NCI-H1105 treated with DMSO at 0.1 percent for 48 hours (cell line): ENCODE measurements around the gene CFAP47.
A peak's percentile ranks its signal among the peaks of the same experiment; 100 is the strongest.
"Not testable (repeated sequence)": the region's sequence is repeated elsewhere in the genome, so short reads cannot be mapped to it uniquely, and the experiment has no call there.

ENCODE experiments used
- DNase-seq: peaks from one replicate; lab custom pipeline; 2025; lab: John Stamatoyannopoulos, UW

Gene CFAP47

DNA sequence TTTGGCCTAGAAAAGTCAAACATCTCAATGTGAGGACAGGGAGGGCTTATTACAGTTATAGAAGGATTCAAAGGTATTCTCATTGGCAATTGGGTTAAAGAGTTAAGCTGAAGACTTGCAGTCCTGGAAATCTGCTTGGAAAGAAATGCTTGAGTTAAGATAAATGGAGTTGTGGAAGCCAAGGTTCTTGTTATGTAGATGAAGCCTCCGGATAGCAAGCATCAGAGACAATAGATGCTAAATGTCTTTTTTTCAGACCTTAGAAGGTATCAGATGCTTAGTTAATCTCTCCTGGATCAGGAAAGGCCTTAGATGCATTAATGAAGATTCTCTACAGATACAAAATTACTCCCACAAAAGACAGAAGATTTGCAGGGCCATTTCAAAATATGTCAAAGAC lies 299.3 kb downstream of the CFAP47 start:
- DNase-seq = no peak

DNA sequence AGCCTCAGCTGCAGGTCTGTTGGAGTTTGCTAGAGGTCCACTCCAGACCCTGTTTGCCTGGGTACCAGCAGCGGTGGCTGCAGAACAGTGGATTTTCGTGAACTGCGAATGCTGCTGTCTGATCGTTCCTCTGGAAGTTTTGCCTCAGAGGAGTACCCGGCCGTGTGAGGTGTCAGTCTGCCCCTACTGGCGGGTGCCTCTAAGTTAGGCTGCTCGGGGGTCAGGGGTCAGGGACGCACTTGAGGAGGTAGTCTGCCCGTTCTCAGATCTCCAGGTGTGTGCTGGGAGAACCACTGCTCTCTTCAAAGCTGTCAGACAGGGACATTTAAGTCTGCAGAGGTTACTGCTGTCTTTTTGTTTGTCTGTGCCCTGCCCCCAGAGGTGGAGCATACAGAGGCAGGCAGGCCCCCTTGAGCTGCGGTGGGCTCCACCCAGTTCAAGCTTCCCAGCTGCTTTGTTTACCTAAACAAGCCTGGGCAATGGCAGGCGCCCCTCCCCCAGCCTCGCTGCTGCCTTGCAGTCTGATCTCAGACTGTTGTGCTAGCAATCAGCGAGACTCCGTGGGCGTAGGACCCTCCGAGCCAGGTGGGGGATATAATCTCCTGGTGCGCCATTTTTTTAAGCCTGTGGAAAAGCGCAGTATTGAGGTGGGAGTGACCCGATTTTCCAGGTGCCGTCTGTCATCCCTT lies 315.4 kb downstream of the CFAP47 start:
- DNase-seq = not testable (repeated sequence)

DNA sequence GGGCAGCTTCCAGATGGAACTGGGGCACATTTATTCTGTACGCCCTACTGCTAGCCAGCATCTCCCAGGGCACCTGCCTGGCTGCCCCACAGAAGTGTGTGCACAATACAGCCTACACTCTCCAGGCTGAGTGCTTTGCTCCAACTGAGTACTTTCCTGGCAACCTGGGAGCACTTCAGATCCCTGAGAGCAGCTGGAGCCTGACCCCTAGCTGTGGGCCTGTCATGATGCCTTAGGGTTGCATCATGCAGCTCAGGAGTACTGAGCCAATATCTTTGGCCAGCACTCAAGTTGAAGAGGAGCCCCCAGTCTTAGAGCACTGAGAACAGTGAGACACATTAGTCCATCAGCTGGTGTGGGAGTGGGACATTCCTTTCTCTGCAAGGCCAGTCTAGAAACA lies 321.9 kb downstream of the CFAP47 start:
- no peak for DNase-seq

DNA sequence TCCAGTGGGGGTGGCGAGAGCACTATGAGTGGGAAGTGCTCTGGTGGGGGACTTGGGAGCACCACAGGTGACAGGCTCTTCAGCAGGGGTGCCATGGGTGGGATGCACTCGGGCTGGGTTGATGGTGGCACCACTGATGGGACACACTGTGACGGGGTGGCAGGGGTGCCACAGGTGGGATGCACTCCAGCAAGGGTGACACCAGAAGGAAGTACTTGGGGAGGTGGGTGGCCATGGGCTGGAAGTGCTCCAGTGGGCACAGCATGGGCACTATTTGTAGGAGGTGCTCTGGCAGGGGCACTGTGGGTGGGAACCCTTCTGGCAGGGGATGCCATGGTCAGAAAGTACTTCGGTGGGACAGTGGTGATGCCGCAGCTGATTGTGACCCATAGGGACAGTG lies 346.6 kb downstream of the CFAP47 start:
- no peak for DNase-seq

DNA sequence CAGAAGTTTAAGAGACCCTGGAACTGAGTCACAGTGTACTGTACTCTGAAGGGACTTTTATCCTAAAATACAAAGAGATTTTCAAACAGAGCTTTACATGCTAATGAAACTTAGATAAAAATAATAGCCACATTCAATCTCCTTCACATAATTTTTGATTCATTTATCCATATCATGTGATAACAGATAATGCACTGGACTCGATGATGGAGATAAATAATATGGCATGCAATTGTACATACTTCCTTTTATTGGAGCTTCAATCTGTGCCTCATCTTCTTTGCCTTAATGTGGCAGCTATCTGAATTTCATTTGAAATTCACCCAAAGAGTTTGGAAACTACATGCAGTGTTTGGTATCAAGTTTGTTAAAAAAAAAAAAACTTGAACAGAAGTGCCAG lies 390.6 kb downstream of the CFAP47 start:
- DNase-seq = no peak

DNA sequence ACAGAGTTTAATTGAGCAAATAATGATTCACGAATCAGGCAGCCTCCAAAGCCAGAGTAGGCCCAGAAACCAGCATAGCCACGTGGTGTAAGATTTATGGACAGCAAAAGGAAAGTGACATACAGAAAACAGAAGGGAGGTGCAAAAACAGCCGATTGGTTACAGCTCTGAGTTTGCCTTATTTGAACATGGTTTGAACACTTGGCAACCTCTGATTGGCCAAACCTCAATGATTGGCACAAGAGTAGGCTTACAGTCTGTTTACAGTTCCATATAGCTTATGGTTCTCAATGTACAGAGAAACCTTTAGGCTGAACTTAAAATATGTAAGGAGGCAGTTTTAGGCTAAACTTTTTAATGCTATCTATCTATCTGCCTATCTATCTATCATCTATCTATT lies 394.8 kb downstream of the CFAP47 start:
- no peak for DNase-seq

DNA sequence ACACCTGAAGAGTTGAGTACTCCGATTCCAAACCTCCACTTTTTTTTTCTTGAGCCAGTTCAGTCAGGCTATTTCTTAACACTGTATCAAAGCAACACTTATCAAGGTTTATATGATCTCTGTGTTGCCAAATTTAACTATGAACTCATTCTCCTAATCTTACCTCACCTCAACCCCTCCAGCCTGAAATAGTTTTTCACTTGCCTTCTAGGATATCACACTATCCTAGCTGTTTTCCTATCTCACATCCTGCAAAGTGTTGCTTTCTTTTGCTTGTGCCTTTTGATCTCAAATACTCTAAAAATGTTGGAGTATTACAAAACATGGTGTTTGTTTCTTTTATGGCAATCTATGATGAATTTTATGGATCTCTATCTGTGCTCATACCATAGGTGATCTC lies 415.0 kb downstream of the CFAP47 start:
- DNase-seq = no peak

DNA sequence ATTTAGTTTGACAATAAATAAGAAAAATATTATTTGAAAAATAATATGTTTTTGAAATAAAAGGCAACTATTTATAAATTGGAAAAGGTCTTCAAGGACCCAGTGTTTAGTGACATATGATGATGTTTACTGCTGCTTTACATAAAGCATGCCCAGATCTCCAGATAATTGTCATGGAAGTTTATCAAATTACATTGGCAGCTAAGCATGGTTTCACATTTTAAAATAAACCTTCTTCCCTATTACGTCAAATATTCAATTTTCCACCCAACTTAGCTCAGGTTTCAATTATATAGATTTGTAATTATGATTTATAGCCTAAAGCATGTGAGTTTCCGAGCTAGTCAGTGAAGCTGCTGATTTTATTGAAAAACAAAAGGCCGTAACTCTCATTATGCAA lies 417.2 kb downstream of the CFAP47 start:
- DNase-seq = no peak

DNA sequence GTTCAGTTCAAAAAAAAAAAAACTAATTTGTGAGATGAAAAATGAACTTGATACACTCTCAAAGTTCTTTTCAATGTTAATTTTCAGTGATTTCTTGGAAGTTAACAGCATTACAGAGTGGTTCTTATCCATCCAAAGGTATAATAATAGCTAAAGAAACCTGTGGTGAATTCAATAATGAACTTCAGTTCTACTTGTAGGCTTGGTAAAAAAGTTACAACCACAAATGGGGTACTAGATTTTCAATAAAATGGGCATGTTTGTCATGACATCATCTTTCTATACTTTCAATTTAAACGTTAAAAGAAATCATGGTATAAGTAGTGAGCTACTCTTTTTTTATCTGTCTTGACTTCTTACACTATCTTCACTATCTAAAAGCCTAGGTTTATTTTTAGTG lies 424.8 kb downstream of the CFAP47 start:
- no peak for DNase-seq

DNA sequence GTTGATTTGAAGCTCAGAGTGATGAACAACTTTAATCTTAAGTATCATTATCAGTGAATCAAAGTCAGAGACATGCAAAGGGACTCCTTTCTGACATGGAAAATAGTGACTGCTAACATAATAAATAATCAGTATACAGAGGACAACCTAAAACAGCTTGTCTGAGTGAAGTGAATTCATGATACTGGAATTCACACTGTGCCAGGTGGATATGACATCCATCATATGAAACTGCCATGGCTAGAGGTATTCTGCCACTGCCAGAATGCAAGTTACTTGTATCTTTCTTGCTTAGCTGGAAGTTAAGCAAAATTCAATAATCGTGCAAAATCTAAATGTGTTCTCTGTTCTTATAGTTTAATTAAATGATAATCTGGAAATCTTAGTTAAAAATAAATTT lies 429.0 kb downstream of the CFAP47 start:
- DNase-seq = no peak

DNA sequence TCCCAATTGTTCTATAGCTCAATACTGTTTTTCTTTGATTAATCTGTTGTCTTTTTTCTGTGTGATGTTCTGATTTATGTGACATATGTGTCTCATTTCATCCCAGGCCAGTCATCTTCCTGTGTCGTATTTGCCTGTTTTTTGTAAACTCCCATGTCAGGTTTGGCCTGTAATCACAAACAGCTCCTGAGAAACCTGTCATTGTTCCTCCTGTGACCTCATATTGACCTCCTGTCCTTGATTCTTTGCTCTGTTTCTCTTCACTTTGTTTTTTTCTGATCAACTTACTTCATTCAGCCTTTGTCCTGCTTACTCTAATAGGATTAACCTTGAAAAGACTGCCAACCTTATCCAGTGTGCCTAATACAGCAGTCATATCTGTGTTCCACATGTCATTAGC lies 438.3 kb downstream of the CFAP47 start:
- no peak for DNase-seq

DNA sequence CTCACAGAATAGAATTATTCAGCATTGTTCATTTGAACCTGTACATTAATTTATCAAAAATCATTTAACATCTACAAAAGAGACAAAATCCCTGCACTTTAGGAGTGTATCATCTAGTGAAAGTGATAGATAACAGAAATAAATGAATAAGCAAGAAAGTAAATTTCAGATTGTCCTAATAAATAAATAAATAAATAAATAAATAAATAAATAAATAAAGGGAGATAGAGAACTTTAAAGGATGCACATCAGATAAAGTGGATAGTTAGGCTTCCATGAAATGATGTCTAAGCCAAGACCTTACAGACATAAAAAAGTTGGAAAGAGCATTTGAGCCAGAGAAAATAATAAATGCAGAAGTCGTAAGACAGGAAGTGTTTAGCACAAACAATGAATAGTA lies 444.7 kb downstream of the CFAP47 start:
- no peak for DNase-seq

DNA sequence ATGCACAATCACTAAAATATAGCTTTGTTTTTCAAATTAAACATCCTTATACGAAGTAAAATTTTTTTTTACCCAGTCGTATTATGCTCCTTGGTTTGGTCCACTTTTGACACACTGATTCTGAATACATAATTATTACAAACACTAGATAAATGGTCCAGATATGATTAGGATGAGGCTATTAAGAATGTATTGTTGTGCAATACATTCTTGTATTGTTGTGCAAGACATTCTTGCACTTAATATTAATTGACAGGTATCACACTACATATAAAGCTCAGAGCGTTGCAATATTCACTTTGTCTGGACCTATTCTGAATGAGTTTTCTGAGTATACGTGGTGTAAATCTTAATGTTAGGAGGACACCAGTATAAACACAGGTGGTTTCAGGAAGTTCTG lies 464.0 kb downstream of the CFAP47 start:
- no peak for DNase-seq

DNA sequence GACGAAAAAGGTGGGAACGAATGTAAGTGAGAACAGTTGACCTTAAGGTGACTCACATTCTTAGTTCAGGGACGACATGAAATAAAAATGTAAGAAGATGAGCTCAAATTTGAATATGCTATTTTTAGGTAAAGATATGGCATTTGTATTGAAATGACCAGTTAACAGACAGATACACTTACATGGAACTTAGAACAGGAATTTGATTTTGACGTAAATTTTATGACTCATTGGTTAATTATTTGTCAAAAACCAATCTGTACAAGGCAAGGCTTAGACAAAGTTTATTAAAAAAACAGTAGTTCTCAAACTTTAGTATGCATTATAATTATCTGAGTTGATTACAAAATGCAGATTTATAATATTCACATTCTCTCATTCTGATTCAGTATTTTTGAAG lies 469.4 kb downstream of the CFAP47 start:
- DNase-seq = no peak

DNA sequence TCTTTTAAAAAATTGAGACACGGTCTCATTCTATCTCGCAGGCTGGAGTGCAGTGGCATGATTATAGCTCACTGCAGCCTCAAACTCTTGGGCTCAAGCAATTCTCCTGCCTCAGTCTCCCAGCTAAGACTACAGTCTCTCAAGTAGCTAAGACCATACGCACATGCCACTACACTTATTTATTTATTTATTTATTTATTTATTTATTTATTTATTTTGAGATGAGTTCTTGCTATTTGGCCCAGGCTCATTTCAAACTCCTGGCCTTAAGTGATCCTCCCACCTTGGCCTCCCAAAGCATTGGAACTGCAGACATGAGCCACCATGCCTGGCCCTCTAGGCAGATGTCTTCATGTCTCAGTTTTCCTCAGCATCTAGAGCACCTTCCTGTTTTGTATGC lies 482.2 kb downstream of the CFAP47 start:
- no peak for DNase-seq

DNA sequence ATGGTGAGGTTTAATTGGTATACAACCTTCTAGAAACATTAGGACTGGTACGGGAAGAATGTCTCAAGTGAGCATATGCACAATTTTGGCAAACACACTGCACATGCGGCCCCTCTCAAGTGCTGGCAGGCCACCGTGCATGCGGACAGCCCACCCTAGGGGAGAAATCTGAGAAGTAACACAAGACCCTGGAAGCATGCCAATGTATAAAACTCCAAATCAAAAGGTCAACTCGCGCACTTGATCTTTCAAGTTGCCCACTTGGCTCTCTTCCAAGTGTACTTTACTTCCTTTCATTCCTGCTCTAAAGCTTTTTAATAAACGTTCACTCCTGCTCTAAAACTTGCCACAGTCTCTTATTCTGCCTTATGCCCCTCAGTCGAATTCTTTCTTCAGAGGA lies 488.3 kb downstream of the CFAP47 start:
- peak; percentile 33 for DNase-seq

DNA sequence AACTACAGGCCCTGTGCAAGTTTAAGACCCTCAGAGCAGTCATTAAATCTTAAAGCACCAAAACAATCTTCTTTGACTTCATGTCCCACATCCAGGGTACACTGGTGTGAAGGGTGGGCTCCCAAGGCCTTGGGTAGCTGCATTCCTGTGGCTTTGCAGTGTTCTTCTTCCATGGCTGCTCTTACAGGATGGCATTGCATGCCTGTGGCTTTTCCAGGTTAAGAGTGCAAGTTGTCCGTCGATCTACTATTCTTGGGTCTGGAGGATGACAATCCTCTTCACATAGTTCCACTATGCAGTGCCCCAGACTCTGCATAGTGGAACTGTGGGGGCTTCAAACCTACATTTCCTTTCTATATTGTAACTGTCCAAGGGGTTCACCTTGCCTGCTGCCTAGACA lies 494.5 kb downstream of the CFAP47 start:
- DNase-seq = no peak

DNA sequence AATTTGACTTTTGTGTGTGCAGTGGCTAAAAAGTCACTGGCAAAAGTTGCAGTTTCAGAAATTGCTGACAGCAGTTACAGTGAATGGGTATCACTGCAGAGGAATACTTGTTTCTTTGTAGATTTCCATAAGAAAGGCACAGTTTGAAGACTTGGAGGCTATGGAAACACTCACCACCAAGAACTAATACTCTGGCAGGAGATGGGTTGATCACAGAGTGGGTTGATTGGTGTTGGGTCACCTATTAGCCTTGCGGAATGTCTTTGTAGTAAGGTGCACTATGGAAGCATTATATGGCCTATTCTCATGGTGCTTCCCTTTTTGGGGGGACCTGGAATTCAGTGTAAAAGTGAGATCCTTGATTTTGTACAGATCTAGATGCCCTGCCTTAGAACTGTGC lies 502.8 kb downstream of the CFAP47 start:
- DNase-seq = no peak

DNA sequence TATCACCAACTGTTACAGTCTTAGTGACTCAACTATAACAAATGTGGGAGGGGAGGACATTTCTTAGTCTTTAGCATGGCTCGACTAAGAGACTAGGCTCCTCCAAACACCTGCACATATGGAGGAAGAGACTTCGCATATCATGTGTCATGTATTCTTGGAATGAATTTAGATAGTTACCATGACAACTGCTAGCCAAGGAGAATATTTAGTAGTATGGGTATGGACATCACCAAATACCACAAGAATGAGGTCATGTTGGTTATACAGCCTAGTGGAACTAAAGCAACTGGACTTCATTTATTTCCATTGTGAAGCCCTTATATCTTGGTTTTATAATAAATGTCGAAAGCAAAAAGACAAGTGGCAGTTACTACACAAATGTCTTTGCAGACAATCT lies 512.3 kb downstream of the CFAP47 start:
- DNase-seq = no peak

DNA sequence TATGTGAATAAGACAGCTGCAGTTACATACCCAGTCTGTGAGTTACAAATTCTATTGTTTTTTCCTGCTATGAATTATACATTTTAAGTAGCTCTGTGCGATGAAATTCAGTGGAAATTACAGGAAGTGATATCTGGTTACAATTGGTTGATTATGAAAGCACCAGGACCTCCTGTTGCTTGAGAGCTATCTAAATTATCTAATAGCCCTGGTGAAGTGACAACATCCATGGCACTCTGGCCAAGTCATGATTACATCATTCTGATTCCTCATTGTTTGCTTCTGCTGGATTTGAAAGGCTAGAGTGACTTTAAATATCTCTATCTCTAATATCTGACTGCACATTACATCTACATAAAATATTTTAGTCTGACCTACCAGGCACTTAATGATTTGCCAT lies 515.0 kb downstream of the CFAP47 start:
- DNase-seq = no peak
